NT2/D1 (cell line): ENCODE results near the gene GINS2.

Experiments
- SUZ12 ChIP-seq: IDR thresholded peaks from 2 replicates; pipeline ENCODE4 v1.6.1; 2011; ENCODE audit not compliant: insufficient read length, insufficient read depth; ENCODE audit errors: extremely low read depth
- YY1 ChIP-seq: IDR thresholded peaks from 2 replicates; pipeline ENCODE4 v1.6.1; 2011; ENCODE audit not compliant: insufficient read length, insufficient read depth
- ZNF274 ChIP-seq: IDR thresholded peaks from 2 replicates; pipeline ENCODE4 v1.6.1; 2011; ENCODE audit warnings: mild to moderate bottlenecking, low read depth, low read length

GRCh38 chr16:85735946-85736345 is 47.2 kb upstream of the GINS2 start:
- no peak for TF ChIP-seq YY1
- no peak for TF ChIP-seq ZNF274
- TF ChIP-seq SUZ12, result no peak
